GM18951 (cell line): Measurements from ENCODE around the gene UGT1A5.

Source experiments
- POLR2A ChIP-seq: IDR thresholded peaks from 4 replicates; pipeline ENCODE4 v1.6.1; 2011; ENCODE audit warnings: mild to moderate bottlenecking; ENCODE audit not compliant: insufficient read length, insufficient read depth; ENCODE audit errors: extremely low read depth
- in situ Hi-C: fragments of 300-500 bp; cut with MboI; formaldehyde crosslinking; loops from one replicate; pipeline ENCODE4 v1.12.0; 2022; ENCODE audit warnings: low sequenced_read_pairs, mixed read lengths, inconsistent platforms; ENCODE audit not compliant: unreplicated experiment

The UGT1A5 gene

DNA sequence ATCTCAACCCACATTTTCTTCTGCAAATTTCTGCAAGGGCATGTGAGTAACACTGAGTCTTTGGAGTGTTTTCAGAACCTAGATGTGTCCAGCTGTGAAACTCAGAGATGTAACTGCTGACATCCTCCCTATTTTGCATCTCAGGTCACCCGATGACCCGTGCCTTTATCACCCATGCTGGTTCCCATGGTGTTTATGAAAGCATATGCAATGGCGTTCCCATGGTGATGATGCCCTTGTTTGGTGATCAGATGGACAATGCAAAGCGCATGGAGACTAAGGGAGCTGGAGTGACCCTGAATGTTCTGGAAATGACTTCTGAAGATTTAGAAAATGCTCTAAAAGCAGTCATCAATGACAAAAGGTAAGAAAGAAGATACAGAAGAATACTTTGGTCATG, 55.4 kb downstream of the UGT1A5 start:
- no peak for TF ChIP-seq POLR2A
- in situ Hi-C loops, result no loop called here

DNA sequence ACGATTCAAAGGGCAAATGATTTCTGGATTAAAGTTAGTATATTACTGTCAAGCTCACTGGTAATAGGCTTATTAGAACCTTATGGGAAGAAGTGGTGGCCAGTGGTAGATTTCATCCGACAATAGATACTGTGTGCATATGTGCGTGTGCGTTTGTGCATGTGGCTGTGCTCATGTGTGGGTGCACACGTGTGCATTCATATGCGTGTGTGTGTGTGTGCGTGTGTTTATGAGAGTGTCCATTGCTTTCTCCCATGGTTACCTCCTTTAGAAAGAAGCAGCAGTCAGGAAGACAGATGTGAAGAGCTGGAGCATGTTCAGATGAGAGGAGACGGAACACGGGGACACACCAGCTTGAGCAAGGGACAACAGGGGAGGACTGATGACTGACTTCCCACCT, 56.6 kb downstream of the UGT1A5 start:
- TF ChIP-seq POLR2A, result no peak
- in situ Hi-C loops, result no loop called here

DNA sequence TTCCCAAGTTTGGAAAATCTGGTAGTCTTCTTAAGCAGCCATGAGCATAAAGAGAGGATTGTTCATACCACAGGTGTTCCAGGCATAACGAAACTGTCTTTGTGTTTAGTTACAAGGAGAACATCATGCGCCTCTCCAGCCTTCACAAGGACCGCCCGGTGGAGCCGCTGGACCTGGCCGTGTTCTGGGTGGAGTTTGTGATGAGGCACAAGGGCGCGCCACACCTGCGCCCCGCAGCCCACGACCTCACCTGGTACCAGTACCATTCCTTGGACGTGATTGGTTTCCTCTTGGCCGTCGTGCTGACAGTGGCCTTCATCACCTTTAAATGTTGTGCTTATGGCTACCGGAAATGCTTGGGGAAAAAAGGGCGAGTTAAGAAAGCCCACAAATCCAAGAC, 59.4 kb downstream of the UGT1A5 start:
- TF ChIP-seq POLR2A, result no peak
- in situ Hi-C loops, result no loop called here

DNA sequence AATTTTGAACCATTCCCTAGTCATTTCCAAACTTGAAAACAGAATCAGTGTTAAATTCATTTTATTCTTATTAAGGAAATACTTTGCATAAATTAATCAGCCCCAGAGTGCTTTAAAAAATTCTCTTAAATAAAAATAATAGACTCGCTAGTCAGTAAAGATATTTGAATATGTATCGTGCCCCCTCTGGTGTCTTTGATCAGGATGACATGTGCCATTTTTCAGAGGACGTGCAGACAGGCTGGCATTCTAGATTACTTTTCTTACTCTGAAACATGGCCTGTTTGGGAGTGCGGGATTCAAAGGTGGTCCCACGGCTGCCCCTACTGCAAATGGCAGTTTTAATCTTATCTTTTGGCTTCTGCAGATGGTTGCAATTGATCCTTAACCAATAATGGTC, 59.9 kb downstream of the UGT1A5 start:
- no peak for TF ChIP-seq POLR2A
- in situ Hi-C loops, result no loop called here

DNA sequence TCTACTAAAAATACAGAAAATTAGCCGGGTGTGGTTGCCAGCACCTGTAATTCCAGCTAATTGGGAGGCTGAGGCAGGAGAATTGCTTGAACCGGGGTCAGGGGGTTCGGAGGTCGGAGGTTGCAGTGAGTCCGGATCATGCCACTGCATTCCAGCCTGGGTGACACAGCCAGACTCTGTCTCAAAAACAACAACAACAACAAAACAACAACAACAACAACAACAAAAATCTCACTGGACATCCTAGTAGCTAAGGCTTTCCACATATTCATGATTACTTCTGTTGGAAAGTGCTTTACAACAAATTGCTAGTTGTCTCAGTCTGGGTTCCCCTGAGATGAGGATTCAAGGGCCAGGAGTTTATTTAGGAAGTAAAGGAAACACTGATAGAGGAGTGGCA, 61.1 kb downstream of the UGT1A5 start:
- TF ChIP-seq POLR2A, result no peak
- in situ Hi-C loops, result no loop called here

DNA sequence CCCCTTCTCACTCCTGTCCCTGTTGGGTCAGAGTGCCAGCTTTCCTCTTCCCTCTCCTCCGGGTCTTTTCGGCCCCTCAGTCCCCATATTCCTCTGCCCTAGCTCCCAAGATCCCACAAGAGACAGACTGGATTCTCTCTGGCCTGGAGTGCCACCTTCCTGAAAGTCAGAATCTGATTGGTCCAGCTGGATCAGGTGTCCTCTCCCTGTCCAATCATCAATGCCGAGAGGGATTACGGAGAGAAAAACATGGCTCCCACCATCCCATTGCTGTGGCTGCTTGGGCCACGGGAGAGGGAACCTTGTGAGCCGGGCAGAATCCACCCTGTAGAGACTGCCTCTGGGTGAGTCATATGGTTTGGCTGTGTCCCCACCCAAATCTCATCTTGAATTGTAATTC, 62.7 kb downstream of the UGT1A5 start:
- TF ChIP-seq POLR2A, result no peak
- in situ Hi-C loops, result no loop called here

DNA sequence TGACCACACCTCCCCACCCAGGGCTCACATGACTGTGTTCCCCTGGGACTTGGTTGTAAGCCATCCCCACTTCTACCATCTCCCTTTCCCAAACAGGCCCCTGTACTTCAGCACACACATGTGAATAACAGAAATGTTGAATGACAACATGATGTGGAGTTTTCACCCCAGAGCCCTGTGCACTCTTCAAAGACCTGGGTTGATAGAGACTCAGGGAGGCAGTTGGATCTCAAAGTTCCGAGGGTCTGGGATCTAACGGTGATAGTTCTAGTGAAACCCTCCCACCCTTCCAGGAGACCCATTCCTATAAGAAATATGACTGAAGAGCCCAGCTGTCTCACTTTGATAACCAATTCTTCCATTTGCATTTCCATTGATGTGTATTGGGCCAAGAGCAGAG, 65.3 kb downstream of the UGT1A5 start, which contains the start of gene MROH2A:
Gene MROH2A, plus strand, starts transcription at position 301 of the 400 bp plus-strand sequence. CDS start 1,029 bp downstream, outside the sequence.
- in situ Hi-C loops, result no loop called here
- TF ChIP-seq POLR2A, result no peak

DNA sequence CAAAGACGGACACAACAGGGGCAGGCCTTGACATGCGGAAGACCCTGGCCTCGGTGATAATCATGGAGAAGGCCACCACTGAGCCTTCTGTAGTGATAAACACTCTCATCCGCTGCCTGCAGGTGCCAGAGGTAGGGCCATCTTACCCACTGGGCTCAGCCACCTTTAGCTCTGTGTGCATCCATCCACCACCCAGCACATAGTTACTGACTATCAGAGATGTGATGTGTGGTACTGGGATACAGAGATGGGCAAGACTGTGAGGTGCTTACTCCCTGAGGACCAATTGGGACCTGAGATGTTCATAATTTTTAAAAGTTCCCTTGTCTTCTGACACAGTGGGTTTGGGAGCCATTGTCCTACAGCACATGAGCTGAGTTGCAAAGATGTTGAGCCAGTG, 67.0 kb downstream of the UGT1A5 start:
- no peak for TF ChIP-seq POLR2A
- in situ Hi-C loops, result no loop called here

DNA sequence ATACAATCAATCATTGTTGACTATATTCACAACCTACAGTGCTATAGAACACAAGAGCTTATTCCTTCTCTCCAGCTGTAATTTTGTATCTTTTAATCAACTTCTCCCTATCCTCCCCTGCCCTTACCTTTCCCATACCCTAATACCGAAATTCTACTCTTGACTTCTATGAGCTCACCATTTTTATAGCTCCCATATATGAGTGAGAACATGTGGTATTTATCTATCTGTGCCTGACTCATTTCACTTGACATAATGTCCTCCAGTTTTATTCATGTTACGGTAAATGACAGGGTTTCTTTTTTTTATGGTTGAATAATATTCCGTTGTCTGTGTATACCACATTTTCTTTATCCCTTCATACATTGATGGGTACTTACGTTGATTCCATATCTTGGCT, 68.1 kb downstream of the UGT1A5 start:
- no peak for TF ChIP-seq POLR2A
- in situ Hi-C loops, result no loop called here

DNA sequence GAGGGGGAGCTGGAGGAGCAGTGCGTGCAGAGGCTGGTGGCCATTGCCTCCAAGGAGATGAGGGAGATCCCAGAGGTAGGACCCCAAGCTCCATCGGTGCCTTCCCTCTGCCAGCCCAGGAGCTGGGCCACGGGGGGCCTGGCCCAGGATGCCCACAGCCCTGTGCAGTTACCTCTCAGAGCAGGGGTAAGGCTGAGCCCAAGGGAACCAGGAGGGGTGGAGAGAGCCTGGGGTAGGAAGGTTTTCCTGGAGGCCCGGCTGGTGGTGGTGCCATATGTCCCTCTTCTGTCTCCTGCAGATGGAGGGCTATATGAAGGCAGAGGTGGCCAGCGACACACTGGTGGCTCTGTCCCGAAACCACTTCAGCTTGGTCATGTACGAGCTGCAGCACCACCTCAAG, 76.8 kb downstream of the UGT1A5 start:
- TF ChIP-seq POLR2A, result no peak
- in situ Hi-C loops, result no loop called here

DNA sequence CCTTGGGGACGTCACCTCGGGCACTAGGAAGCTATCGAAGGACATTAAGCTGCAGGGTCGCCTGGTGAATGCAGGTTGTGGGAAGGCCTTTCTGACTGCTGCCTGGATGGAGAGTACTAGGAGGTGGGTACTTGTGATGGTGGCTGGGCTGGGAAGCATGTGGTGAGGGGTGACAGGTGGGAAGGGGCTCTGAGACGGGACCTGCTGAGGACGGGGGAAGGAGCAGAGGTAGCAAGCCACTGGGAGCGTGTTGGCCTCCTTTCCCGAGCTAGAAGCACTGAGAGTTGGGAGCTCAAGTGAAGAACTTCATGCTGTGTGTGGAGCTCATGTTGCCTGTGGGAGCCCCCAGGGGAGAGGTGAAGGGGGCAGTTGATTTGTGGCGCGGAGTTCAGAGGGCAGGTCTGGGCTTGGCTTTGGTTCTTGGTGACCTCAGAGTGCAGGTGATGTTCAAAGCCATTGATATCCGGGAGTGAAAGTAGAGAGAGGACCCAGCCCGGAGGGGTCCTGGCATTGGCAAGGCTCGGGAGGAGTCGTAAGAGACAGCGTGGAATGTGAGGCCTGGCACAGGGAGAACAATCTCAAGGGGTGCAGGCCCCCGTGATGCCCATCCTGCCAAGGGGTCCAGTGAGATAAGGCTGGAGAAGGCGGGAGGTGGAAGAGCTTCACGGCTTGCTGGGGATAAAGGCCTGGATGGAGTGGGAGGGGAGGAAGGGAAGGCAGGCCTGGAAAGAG, 78.6 kb downstream of the UGT1A5 start:
- no peak for TF ChIP-seq POLR2A
- in situ Hi-C loops, result no loop called here

DNA sequence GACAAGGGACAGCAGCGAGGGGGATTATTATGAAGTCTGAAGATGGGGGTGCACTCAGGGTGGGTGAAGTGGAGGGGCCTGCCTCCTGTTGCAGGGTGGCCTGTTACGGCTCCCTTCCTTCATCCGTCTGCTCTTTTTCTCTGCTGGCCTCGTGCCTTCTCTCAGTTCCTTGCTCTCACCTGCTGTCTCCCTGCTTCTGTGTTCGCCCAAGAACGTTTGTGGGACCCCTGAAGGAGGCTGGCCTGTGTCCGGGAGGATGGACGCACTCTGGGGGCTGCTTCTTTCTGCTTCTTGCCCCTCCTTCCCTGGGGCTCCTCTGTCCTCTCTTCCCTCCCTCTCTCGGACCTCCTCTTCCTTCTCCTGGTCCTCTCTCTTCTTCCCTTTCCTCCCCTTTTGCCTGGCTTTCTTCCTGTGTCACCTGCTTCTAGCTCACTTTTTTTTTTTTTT, 79.2 kb downstream of the UGT1A5 start:
- in situ Hi-C loops, result no loop called here
- TF ChIP-seq POLR2A, result no peak

DNA sequence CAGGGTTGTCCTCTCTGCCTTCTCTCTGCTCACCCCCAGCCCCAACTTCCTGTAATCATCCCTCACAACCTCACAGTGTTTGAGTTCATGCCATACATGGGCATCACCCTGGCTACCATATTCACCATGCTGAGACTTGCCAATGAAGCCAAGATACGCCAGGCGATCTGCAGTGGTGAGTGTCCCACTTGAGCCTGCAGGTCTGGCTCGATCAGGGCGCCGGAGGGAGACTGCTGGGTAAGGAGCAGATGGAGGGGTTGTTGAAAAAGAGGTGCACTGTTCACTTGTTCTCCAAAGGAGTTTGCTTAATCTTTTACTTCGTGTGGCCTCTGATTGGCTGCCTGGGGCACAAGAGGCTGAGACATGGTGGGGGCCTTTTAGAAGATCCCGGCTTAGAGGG, 80.0 kb downstream of the UGT1A5 start:
- in situ Hi-C loops, result no loop called here
- TF ChIP-seq POLR2A, result no peak

DNA sequence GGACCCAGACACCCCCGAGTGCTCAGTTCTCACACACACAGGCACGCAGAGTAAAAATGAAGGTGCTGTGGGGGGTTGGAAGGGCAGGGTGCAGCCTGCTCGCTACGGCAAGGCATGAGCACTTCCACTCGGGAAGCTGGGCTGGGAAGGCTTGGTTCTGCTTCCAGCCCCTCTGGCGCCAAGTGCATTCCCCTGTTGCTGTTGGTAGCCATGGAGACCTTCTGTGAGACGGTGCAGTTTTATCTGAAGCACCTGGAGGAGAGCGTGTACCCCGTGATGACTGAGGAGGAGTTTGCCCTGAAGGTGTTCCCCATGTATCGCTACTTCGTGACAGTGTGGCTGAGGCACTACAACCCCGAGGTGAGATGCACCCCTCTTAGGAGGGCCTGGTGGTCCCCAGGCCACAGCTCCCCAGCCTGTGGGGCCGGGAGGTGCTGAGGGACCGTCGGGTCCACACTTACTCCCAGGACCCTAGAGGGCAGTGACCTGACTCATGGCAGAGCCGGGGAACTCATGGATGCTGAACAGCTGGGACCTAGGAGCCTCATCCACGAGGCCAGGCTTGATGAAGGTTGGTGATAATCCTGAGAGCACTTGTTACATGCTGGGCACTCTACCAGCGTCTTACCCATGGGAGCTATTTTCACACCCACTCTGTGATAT, 80.9 kb downstream of the UGT1A5 start:
- in situ Hi-C loops, result no loop called here
- TF ChIP-seq POLR2A, result no peak
